Loucy (cell line): Measurements from ENCODE around the gene SLC22A4.

Experiments used
- H2AFZ ChIP-seq: fragments of 200-600 bp; sonication (generic); 2 replicates; pipeline ENCODE4 v1.6.0; 2016; ENCODE audit warnings: antibody characterized with exemption, mild to moderate bottlenecking, low read length, moderate library complexity
- H3F3A ChIP-seq: fragments of 200-600 bp; 2 replicates; pipeline ENCODE4 v1.6.0; 2016; ENCODE audit warnings: antibody characterized with exemption, low read depth, mild to moderate bottlenecking
- H3K27me3 ChIP-seq: fragments of 200-600 bp; sonication (generic); 2 replicates; pipeline ENCODE4 v1.6.1; 2014; ENCODE audit warnings: low read length, mild to moderate bottlenecking; ENCODE audit not compliant: insufficient read depth, poor library complexity, severe bottlenecking
- H3K36me3 ChIP-seq: fragments of 200-600 bp; sonication (generic); 2 replicates; pipeline ENCODE4 v1.6.1; 2016; ENCODE audit warnings: low read length; ENCODE audit not compliant: insufficient read depth
- H3K4me1 ChIP-seq: fragments of 200-600 bp; sonication (generic); 2 replicates; pipeline ENCODE4 v1.5.1; 2014; ENCODE audit warnings: low read length, mild to moderate bottlenecking; ENCODE audit not compliant: insufficient read depth, poor library complexity, severe bottlenecking
- H3K4me2 ChIP-seq: fragments of 200-600 bp; sonication (generic); 2 replicates; pipeline ENCODE4 v1.6.0; 2014; ENCODE audit warnings: antibody characterized with exemption, low read length, low read depth, mild to moderate bottlenecking; ENCODE audit not compliant: poor library complexity, severe bottlenecking
- H3K4me3 ChIP-seq: fragments of 200-600 bp; sonication (generic); 2 replicates; pipeline ENCODE4 v1.5.1; 2014; ENCODE audit warnings: low read length, mild to moderate bottlenecking, mixed read lengths; ENCODE audit not compliant: poor library complexity, severe bottlenecking
- H3K79me2 ChIP-seq: fragments of 200-600 bp; sonication (generic); 2 replicates; pipeline ENCODE4 v1.6.1; 2014; ENCODE audit warnings: low read length; ENCODE audit not compliant: insufficient read depth
- H3K9ac ChIP-seq: fragments of 200-600 bp; sonication (generic); 2 replicates; pipeline ENCODE4 v1.6.0; 2014; ENCODE audit warnings: mild to moderate bottlenecking, low read depth, low read length, moderate library complexity; ENCODE audit not compliant: poor library complexity, severe bottlenecking
- H3K9me2 ChIP-seq: fragments of 200-600 bp; sonication (generic); replicated peaks from 2 replicates; pipeline ENCODE4 v1.6.1; 2016; ENCODE audit warnings: low read depth, low read length, mixed read lengths
- H3K9me3 ChIP-seq: fragments of 200-600 bp; sonication (generic); 2 replicates; pipeline ENCODE4 v1.6.1; 2014; ENCODE audit warnings: mild to moderate bottlenecking, antibody characterized with exemption, low read length, low read depth; ENCODE audit not compliant: insufficient read depth
- H4K20me1 ChIP-seq: fragments of 200-600 bp; sonication (generic); 2 replicates; pipeline ENCODE4 v1.6.0; 2014; ENCODE audit warnings: antibody characterized with exemption, low read length, mild to moderate bottlenecking; ENCODE audit not compliant: insufficient read depth, poor library complexity, severe bottlenecking
- EZH2phosphoT487 ChIP-seq: fragments of 200-600 bp; IDR thresholded peaks from 2 replicates; pipeline ENCODE4 v1.6.1; 2018; ENCODE audit warnings: antibody characterized with exemption, mild to moderate bottlenecking, moderate library complexity, borderline replicate concordance
- TF ChIP-seq, protein P1 (sequence below): fragments of 200-600 bp; sonication (generic); conservative IDR thresholded peaks from 2 replicates; pipeline ENCODE4 v1.5.1; 2014; ENCODE audit warnings: mild to moderate bottlenecking, antibody characterized with exemption, low read length

SLC22A4 gene

DNA sequence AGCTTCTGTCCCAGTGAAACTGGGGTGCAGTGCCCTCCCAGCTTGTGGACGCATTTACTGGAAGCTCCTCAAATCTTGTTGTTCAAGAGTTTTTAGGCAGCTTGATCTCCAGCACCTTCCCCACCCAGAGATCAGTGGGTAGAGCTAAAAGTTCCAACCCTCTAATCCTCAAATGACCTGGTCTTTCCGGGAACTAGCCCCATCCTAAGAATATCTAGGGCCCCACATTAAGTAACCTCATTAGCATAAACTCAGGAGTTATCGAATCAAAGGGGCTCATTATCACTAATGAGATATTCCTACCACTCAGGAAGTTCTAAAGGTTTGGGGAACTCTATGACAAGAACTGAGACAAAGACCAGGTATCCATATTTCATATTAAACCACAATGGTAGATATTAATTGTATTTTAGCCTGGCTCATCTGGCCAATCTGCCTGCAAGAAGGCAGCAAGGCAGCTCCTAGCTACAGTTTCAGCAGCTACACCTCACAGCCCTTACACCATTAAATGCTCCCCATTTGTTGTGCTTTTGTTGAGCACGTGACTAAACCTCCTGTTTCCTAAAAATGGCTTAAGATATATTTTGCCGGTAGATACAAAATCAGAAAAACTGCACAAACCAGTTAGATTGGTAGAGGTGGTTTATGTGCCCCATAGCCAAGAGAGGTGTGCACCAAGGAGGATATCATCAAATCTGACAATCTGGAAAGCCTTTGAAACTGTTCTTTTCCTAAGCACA, 50.8 kb downstream of the SLC22A4 start:
- Histone ChIP-seq H3K36me3 (no peaks in the 10 kb centered on the region), H3K9me2 (no peaks in the 10 kb centered on the region), H3K4me1 (no peaks in the 10 kb centered on the region), H3K4me3 (no peak overlapping the region), H3K79me2 (no peaks in the 10 kb centered on the region), H3K4me2 (no peak overlapping the region), H3F3A (no peaks in the 10 kb centered on the region), H4K20me1 (no peaks in the 10 kb centered on the region), H2AFZ (no peak overlapping the region), H3K27me3 (no peaks in the 10 kb centered on the region), H3K9me3 (no peaks in the 10 kb centered on the region), H3K9ac (no peak overlapping the region)
- TF ChIP-seq EZH2phosphoT487: no peak
- TF ChIP-seq, protein P1, sequence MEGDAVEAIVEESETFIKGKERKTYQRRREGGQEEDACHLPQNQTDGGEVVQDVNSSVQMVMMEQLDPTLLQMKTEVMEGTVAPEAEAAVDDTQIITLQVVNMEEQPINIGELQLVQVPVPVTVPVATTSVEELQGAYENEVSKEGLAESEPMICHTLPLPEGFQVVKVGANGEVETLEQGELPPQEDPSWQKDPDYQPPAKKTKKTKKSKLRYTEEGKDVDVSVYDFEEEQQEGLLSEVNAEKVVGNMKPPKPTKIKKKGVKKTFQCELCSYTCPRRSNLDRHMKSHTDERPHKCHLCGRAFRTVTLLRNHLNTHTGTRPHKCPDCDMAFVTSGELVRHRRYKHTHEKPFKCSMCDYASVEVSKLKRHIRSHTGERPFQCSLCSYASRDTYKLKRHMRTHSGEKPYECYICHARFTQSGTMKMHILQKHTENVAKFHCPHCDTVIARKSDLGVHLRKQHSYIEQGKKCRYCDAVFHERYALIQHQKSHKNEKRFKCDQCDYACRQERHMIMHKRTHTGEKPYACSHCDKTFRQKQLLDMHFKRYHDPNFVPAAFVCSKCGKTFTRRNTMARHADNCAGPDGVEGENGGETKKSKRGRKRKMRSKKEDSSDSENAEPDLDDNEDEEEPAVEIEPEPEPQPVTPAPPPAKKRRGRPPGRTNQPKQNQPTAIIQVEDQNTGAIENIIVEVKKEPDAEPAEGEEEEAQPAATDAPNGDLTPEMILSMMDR: no peak

DNA sequence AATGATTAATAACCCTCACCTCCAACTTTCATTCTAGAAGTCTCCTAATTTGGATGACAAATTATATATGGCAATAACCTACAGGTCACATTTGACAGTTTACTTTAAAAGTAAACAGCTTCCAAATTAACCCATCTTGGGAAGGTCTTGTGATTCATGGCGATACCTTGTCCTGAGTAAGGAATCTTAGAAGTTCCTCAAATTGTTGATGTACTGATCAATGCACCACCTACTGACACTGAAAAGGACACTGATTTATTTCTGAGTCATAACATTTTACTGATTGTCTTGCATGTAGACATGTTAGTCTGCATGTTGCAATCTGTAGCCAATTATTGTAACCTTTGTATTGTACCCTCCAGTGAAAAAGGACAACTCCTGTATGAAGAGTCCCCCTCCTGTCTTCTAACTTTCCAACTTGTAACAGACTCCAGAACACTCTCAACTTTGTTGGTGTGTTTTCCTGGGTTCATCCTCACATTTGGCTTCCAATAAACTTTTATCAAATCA, 59.3 kb downstream of the SLC22A4 start:
- H3K4me3 ChIP-seq: no peak overlapping the region
- no peaks in the 10 kb centered on the region for H3F3A ChIP-seq
- H3K9ac ChIP-seq: no peak overlapping the region
- no peaks in the 10 kb centered on the region for H3K4me1 ChIP-seq
- H3K9me3 ChIP-seq: no peaks in the 10 kb centered on the region
- no peak overlapping the region for H2AFZ ChIP-seq
- H3K27me3 ChIP-seq: no peaks in the 10 kb centered on the region
- H3K36me3 ChIP-seq: no peaks in the 10 kb centered on the region
- no peaks in the 10 kb centered on the region for H4K20me1 ChIP-seq
- TF ChIP-seq EZH2phosphoT487: no peak
- TF ChIP-seq, protein P1: no peak
- no peaks in the 10 kb centered on the region for H3K9me2 ChIP-seq
- H3K79me2 ChIP-seq: no peaks in the 10 kb centered on the region
- no peak overlapping the region for H3K4me2 ChIP-seq

DNA sequence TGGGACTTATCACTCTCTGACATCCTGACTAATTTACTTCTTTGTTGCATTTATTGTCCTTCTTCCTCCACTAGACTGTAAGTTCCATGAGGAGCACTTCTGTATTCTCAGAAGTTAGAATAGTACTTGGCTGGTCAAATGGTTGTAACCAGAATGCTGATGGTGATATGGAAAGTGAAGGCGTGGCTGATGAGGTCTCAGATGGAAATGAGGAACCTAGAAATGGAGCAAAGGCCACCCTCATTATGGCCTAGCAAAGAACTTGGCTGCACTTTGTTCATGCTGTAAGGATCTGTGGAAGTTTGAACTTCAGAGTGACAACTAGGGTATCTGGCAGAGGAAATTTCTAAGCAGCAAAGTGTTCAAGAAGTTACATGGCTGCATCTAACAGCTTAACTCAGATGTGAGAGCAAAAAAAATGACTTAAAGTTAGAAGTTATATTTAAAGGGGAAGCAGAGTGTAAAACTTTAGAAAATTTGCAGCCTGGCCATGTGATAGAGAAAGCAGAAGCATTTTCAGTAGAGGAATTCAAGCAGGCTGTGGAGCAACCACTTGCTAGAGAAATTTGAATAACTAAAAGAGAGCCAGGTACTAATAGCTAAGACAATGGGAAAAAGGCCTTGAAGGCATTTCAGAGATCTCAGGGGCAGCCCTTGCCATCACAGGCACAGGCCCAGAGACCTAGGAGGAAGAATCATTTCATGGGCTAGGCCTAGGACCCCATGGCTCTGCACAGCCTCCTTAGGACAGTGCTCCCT, 60.4 kb downstream of the SLC22A4 start:
- Histone ChIP-seq H3K4me2 (no peak overlapping the region), H3K4me1 (no peaks in the 10 kb centered on the region), H4K20me1 (no peaks in the 10 kb centered on the region), H3F3A (no peaks in the 10 kb centered on the region), H2AFZ (no peak overlapping the region), H3K27me3 (no peaks in the 10 kb centered on the region), H3K9me2 (no peaks in the 10 kb centered on the region), H3K79me2 (no peaks in the 10 kb centered on the region), H3K9me3 (no peaks in the 10 kb centered on the region), H3K36me3 (no peaks in the 10 kb centered on the region), H3K4me3 (no peak overlapping the region), H3K9ac (no peak overlapping the region)
- TF ChIP-seq, protein P1: no peak
- no peak for TF ChIP-seq EZH2phosphoT487
